GM12892 (cell line): ENCODE measurements around the gene STIM2.
"Not testable (repeated sequence)": the region's sequence is repeated elsewhere in the genome, so short reads cannot be mapped to it uniquely, and the experiment has no call there.

ENCODE experiments used
- DNase-seq: peaks from one replicate; pipeline ENCODE4 v3.0.0; 2011; ENCODE audit not compliant: insufficient read length
- FAIRE-seq: peaks from 2 replicates; lab custom pipeline; 2011; peaks lifted over from hg19 to GRCh38; lab: Jason Lieb, UNC
- POLR2A ChIP-seq: IDR thresholded peaks from 2 replicates; pipeline ENCODE4 v1.6.1; 2011; ENCODE audit warnings: low read depth, low read length, control low read depth
- POLR2AphosphoS5 ChIP-seq: IDR thresholded peaks from 2 replicates; pipeline ENCODE4 v1.6.1; 2011; ENCODE audit warnings: low read depth, low read length, control low read depth
- TAF1 ChIP-seq: IDR thresholded peaks from 2 replicates; pipeline ENCODE4 v1.6.1; 2011; ENCODE audit warnings: low read depth, mild to moderate bottlenecking, control low read depth, low read length, borderline replicate concordance

The STIM2 gene

GRCh38 chr4:26950446-26950845 lies 89.8 kb downstream of the STIM2 start:
- no peak for FAIRE-seq
- TF ChIP-seq TAF1, result no peak
- no peak for TF ChIP-seq POLR2A
- TF ChIP-seq POLR2AphosphoS5, result no peak
- no peak for DNase-seq

DNA sequence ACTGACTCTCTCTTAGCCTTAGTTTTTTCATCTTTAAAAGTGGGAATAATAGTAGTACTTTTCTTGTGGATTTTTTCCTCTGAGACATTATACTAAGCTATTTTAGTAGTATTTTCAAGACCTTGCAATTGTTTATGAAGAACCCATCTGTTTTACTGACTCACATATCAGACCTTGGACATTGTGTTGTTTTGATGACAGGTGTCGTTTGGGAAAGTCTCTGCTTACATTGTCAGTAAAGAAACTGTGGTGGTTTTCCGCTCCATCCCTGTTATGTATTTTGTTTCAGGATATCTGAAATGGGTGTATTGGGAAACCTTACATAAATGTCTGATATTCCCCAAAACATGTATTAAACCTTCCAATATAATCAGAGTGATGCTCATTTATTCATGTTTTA lies 92.2 kb downstream of the STIM2 start:
- DNase-seq (no peak), FAIRE-seq (no peak)
- TF ChIP-seq TAF1 (no peak), POLR2A (no peak), POLR2AphosphoS5 (no peak)

DNA sequence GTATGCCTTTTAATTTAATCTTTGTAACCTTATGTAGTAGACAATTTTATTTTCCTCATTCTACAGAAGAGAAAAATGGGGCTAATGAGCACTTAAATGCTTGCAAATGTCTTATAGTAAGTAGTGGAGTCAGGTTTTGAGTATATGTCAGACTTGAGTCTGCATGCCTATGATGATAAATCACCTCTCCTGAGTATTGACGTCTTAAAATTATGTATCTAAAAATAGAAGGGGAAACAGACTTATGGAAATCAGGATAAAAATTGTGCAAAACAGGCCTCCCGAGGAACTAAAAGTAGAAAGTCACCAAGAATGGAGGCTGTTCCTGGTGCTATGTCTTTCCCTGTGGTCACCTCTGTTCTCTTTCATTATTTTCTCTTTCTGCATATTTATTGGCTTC lies 92.7 kb downstream of the STIM2 start:
- no peak for TF ChIP-seq POLR2AphosphoS5
- no peak for TF ChIP-seq POLR2A
- TF ChIP-seq TAF1, result no peak
- no peak for DNase-seq

GRCh38 chr4:26953770-26954423 lies 93.3 kb downstream of the STIM2 start:
- DNase-seq, result no peak
- no peak for FAIRE-seq

More for the DNA sequence above, 92.7 kb downstream of the STIM2 start:
- no peak for FAIRE-seq

DNA sequence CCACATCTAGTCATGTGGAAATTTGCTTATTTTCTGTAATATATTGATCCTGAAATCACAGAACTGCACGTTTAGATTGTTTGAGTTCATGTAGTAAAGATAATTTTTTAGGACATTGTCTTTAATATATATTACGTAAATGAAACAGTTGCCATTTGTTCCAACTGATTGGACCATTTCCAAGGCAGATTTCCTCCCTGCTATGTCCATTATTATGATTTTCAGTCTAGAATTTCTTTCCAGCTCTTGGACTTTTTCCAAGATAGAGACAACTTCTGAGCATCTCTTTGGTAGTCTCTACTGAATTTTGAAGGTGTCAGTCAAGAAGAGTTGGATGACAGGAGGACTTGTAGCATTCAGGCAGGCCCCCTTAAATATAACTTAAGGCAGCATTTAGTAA lies 94.6 kb downstream of the STIM2 start:
- FAIRE-seq, result no peak
- no peak for DNase-seq
- TF ChIP-seq POLR2A, result no peak
- TF ChIP-seq TAF1, result no peak

More at GRCh38 chr4:26953770-26954423, 93.3 kb downstream of the STIM2 start:
- no peak for TF ChIP-seq POLR2AphosphoS5
- no peak for TF ChIP-seq TAF1
- TF ChIP-seq POLR2A, result no peak

- no peak for FAIRE-seq
- DNase-seq, result no peak
- TF ChIP-seq POLR2A (no peak), TAF1 (no peak), POLR2AphosphoS5 (no peak)
Observed at GRCh38 chr4:26958925-26959653, 98.4 kb downstream of the STIM2 start.

GRCh38 chr4:26959654-26960047 lies 99.0 kb downstream of the STIM2 start:
- no peak for FAIRE-seq
- TF ChIP-seq POLR2A (no peak), POLR2AphosphoS5 (no peak), TAF1 (no peak)
- no peak for DNase-seq

DNA sequence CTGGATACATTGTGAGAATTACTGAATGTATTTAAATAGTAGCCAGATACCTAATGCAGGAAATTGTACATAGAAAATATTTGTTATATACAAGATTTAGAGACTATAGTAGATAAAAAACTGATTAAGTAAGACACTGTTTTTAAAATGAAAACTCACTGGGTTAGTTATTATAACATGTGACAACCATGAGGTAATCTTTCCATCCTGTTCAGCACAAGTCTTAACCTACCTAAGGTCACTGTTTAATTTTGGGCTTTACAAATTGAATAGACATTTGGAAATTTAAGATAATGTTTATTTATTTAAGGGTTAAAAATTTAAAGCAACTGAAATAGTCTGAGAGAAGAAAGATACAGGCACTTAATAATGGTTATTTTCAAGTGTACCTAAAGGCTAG lies 102.1 kb downstream of the STIM2 start:
- no peak for DNase-seq
- no peak for FAIRE-seq
- TF ChIP-seq TAF1, result no peak
- no peak for TF ChIP-seq POLR2AphosphoS5
- TF ChIP-seq POLR2A, result no peak

DNA sequence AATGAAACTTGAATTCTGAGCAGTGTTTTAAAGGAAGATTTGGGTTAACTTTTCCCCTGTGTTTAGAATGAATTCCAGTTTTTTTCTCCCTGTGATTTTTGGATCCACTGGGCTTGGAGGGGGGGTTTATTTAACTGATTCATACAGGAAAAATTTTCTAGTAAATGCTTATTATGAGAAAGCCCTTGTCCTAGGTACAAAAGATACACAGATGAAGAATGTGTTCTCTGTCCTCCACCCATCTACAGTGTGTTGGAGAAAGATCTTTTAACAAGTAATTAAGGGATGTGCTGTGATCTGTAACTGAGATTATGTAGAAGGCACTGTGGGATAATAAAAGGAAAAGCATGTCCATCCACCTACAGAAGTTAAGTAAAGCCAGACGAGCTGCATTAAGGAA lies 103.9 kb downstream of the STIM2 start:
- no peak for TF ChIP-seq POLR2A
- TF ChIP-seq TAF1, result no peak
- TF ChIP-seq POLR2AphosphoS5, result no peak
- DNase-seq, result no peak
- no peak for FAIRE-seq

GRCh38 chr4:26964994-26965393 lies 104.4 kb downstream of the STIM2 start:
- DNase-seq, result no peak
- TF ChIP-seq POLR2A, result no peak
- no peak for TF ChIP-seq POLR2AphosphoS5
- no peak for TF ChIP-seq TAF1
- no peak for FAIRE-seq

GRCh38 chr4:26975464-26976181 lies 115.0 kb downstream of the STIM2 start:
- not testable (repeated sequence) for FAIRE-seq

More at GRCh38 chr4:26975464-26976181, 115.0 kb downstream of the STIM2 start:
- DNase-seq, result not testable (repeated sequence)
